DMS79 (cell line): ENCODE results near the gene FAM13A.
"Not testable (repeated sequence)": the region's sequence is repeated elsewhere in the genome, so short reads cannot be mapped to it uniquely, and the experiment has no call there.

Experiments
- DNase-seq: peaks from one replicate; lab custom pipeline; 2025; lab: John Stamatoyannopoulos, UW

Gene FAM13A

GRCh38 chr4:88999392-88999930 lies 57.5 kb downstream of the FAM13A start:
- peak; percentile 77 for DNase-seq

- DNase-seq = no peak
Measured at GRCh38 chr4:88998891-88999290, 58.1 kb downstream of the FAM13A start.

- no peak for DNase-seq
Measured at GRCh38 chr4:88998001-88998400, 59.0 kb downstream of the FAM13A start.

- no peak for DNase-seq
Measured at GRCh38 chr4:88995874-88996273, 61.1 kb downstream of the FAM13A start.

GRCh38 chr4:88995257-88995656 lies 61.7 kb downstream of the FAM13A start:
- DNase-seq = not testable (repeated sequence)

- no peak for DNase-seq
Measured at GRCh38 chr4:88993246-88993645, 63.7 kb downstream of the FAM13A start.

- no peak for DNase-seq
Measured at GRCh38 chr4:88991746-88992145, 65.2 kb downstream of the FAM13A start.

- DNase-seq = peak; percentile 51
Measured at GRCh38 chr4:88989990-88990389, 67.0 kb downstream of the FAM13A start.

GRCh38 chr4:88985088-88985773 lies 71.8 kb downstream of the FAM13A start:
- DNase-seq = no peak

GRCh38 chr4:88982757-88983156 lies 74.2 kb downstream of the FAM13A start:
- no peak for DNase-seq

GRCh38 chr4:88981993-88982392 lies 75.0 kb downstream of the FAM13A start:
- DNase-seq = no peak

GRCh38 chr4:88981556-88981955 lies 75.4 kb downstream of the FAM13A start:
- DNase-seq = no peak

- DNase-seq = no peak
Measured at GRCh38 chr4:88979276-88979675, 77.7 kb downstream of the FAM13A start.

- no peak for DNase-seq
Measured at GRCh38 chr4:88976775-88977035, 80.3 kb downstream of the FAM13A start.

GRCh38 chr4:88975958-88976774 lies 80.8 kb downstream of the FAM13A start:
- DNase-seq = no peak

GRCh38 chr4:88971536-88971935 lies 85.4 kb downstream of the FAM13A start:
- no peak for DNase-seq

GRCh38 chr4:88969746-88970145 lies 87.2 kb downstream of the FAM13A start:
- no peak for DNase-seq

GRCh38 chr4:88969271-88969670 lies 87.7 kb downstream of the FAM13A start:
- no peak for DNase-seq

GRCh38 chr4:88967883-88968331 lies 89.1 kb downstream of the FAM13A start:
- DNase-seq = no peak

GRCh38 chr4:88965053-88965452 lies 91.9 kb downstream of the FAM13A start:
- DNase-seq = no peak

GRCh38 chr4:88964450-88964849 lies 92.5 kb downstream of the FAM13A start:
- no peak for DNase-seq

- no peak for DNase-seq
Measured at GRCh38 chr4:88963817-88964216, 93.2 kb downstream of the FAM13A start.

- no peak for DNase-seq
Measured at GRCh38 chr4:88962396-88962795, 94.6 kb downstream of the FAM13A start.
